ENCODE data around the gene SACM1L. TPM values are rescaled to one million over a fixed set of nuclear protein-coding genes. Genes with fewer than 3 reads are reported as not detected.

Gene SACM1L
- total and polyA plus RNA-seq, 2 donors (not counting 3 experiments of a cell fraction or from before 2014, with no cell fraction given): 11.9 to 39.9 TPM

DNA sequence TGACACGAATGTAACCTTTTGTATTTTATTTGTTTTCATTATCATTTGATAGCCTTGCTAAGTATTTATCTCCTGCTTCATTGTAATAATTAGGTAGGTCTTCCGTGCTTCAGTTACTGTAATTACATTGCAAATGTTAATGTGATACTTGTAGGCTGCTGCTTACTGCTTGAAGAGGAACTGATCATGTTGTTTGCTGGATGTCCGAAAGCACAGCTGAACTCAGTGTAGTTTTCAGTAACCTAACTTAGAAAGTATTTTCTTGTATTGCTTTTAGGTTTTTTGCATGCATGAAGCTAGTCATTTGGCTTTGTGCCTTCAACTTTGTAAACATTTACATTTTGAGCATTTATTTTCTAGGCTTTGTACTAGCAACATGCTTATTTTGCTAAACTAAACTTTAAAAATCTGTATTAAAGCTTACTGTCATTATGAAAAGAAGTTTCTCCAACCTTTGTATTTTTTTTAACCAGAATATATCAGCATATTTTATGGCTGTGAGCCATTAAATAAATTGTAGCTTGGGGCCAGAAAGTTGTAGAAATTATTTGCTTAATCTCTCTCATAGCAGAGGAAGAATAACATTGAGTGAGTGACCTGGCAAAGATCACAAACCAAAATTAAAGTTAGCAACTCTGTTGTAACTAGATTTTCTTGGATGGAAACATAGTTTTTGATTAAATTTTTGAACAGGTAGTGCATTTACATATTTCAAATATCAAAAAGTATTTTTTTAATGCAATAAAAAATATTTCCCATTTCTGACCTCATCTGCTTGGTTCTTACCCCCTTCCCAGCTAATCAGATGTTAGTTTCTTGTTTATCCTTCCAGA lies 30.7 kb downstream of the SACM1L start:
- Histone ChIP-seq H3K4me1 (ENCODE audit: control insufficient read depth, extremely low read depth, insufficient read depth, low read length) (no peaks in the 10 kb centered on the region), H3K9ac (replicated peaks; ENCODE audit: extremely low read depth, insufficient read depth, low read length) (no peak overlapping the region), H3K36me3 (ENCODE audit: control insufficient read depth in 2 of 2, extremely low read depth in 1 of 2, insufficient read depth in 2 of 2, low read length in 2 of 2) (peaks cover 5 to 8% of the 10 kb centered on the region in 2 experiments), H3K27ac (ENCODE audit: insufficient read depth, low read depth, low read length) (no peak overlapping the region), H3K79me2 (ENCODE audit: control insufficient read depth, insufficient read depth, low read length) (no peaks in the 10 kb centered on the region), H3K9me1 (replicated peaks; ENCODE audit: control insufficient read depth, extremely low read depth, insufficient read depth, low read length) (no peaks in the 10 kb centered on the region), H3K9me3 (replicated peaks; ENCODE audit: control insufficient read depth, insufficient read depth, low read length) (no peaks in the 10 kb centered on the region), H4K20me1 (replicated peaks; ENCODE audit: control insufficient read depth, extremely low read depth, insufficient read depth, low read length) (no peaks in the 10 kb centered on the region), H3K27me3 (ENCODE audit: control insufficient read depth in 2 of 2, insufficient read depth in 2 of 2, low read length in 2 of 2) (no peaks in the 10 kb centered on the region), H2AFZ (ENCODE audit: low read depth, low read length) (no peak overlapping the region), H3K4me3 (replicated peaks in 1 of 3; ENCODE audit: insufficient read depth in 1 of 3, low read depth in 1 of 3, low read length in 3 of 3) (no peak overlapping the region), H3K4me2 (ENCODE audit: insufficient read depth, low read length) (no peak overlapping the region)
- no peak for TF ChIP-seq POLR2A (IDR thresholded peaks at IDR 0.05; ENCODE audit: low read depth, low read length)
- TF ChIP-seq, protein P1, sequence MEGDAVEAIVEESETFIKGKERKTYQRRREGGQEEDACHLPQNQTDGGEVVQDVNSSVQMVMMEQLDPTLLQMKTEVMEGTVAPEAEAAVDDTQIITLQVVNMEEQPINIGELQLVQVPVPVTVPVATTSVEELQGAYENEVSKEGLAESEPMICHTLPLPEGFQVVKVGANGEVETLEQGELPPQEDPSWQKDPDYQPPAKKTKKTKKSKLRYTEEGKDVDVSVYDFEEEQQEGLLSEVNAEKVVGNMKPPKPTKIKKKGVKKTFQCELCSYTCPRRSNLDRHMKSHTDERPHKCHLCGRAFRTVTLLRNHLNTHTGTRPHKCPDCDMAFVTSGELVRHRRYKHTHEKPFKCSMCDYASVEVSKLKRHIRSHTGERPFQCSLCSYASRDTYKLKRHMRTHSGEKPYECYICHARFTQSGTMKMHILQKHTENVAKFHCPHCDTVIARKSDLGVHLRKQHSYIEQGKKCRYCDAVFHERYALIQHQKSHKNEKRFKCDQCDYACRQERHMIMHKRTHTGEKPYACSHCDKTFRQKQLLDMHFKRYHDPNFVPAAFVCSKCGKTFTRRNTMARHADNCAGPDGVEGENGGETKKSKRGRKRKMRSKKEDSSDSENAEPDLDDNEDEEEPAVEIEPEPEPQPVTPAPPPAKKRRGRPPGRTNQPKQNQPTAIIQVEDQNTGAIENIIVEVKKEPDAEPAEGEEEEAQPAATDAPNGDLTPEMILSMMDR (IDR thresholded peaks at IDR 0.05; ENCODE audit: extremely low read depth in 1 of 2, insufficient read depth in 1 of 2, low read depth in 1 of 2, low read length in 2 of 2): no peak
- TF ChIP-seq EZH2 (IDR thresholded peaks at IDR 0.05; ENCODE audit: borderline replicate concordance, low read depth, low read length, severe bottlenecking): no peak
- no peak for TF ChIP-seq FOS (IDR thresholded peaks at IDR 0.05; ENCODE audit: borderline replicate concordance, insufficient read depth, low read length)
- no peak for TF ChIP-seq GATA2 (IDR thresholded peaks at IDR 0.05; ENCODE audit: insufficient read depth, insufficient read length, low read depth, low read length)
- TF ChIP-seq JUN (IDR thresholded peaks at IDR 0.05; ENCODE audit: borderline replicate concordance, insufficient read depth, insufficient read length, low read depth): no peak
- no peak for TF ChIP-seq POLR2AphosphoS5 (IDR thresholded peaks at IDR 0.05; ENCODE audit: insufficient read depth, low read depth, low read length)
- no peak for TF ChIP-seq MYC (IDR thresholded peaks at IDR 0.05; ENCODE audit: low read depth, low read length)
- TF ChIP-seq, protein P2, sequence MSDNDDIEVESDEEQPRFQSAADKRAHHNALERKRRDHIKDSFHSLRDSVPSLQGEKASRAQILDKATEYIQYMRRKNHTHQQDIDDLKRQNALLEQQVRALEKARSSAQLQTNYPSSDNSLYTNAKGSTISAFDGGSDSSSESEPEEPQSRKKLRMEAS (IDR thresholded peaks at IDR 0.05; ENCODE audit: insufficient read depth, insufficient read length): no peak
- BruUV-seq (replicated peaks): no TSS peak
- CTCF ChIA-PET: interaction anchor here (0.9 to 1.2 kb wide), 2 partner anchors 16 to 60 kb away, joined by 3 to 5 read pairs; no protein-coding TSS in a partner anchor
- DNase-seq (ENCODE audit: low read depth, low spot score) (no peak), FAIRE-seq (no peak)
- dilution Hi-C loops (cut with MboI; ENCODE audit: extremely low pct_ligation_motif_present, low sequenced_read_pairs) (no loop called here), intact Hi-C loops (cut with micrococcal nuclease) (no loop called here)
- POLR2A ChIA-PET: no interaction called here

Data from endothelial cell of umbilical vein (primary cell).